GM12873 (cell line): ENCODE results near the gene SLC6A7.

Source experiments
- CTCF ChIP-seq: IDR thresholded peaks from 2 replicates; pipeline ENCODE4 v1.5.1; 2012; ENCODE audit warnings: low read depth, mild to moderate bottlenecking, moderate library complexity, low read length, control low read depth; ENCODE audit not compliant: insufficient read depth; ENCODE audit errors: missing control alignments

The SLC6A7 gene

GRCh38 chr5:150197476-150197875, 7.6 kb downstream of the SLC6A7 start:
- TF ChIP-seq CTCF: no peak

- no peak for TF ChIP-seq CTCF
Measured at GRCh38 chr5:150202501-150202900, 12.6 kb downstream of the SLC6A7 start.

- TF ChIP-seq CTCF: no peak
Measured at GRCh38 chr5:150203832-150204589, 14.1 kb downstream of the SLC6A7 start.

DNA sequence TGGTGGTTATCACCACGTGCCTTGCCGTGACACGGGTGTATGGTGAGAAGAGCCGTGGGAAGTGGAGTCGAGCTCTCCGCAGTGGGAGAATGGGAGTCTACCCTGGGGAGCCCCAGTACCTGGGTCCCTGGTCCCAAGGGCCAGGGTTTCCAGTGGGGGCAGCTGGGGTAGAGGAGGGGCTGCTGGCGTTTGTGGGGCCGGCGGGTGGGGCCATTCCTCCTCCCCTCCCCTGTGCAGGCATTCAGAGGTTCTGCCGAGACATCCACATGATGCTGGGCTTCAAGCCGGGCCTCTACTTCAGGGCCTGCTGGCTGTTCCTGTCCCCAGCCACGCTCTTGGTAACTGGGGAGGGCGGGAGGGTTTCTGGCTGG, 14.7 kb downstream of the SLC6A7 start:
- no peak for TF ChIP-seq CTCF

DNA sequence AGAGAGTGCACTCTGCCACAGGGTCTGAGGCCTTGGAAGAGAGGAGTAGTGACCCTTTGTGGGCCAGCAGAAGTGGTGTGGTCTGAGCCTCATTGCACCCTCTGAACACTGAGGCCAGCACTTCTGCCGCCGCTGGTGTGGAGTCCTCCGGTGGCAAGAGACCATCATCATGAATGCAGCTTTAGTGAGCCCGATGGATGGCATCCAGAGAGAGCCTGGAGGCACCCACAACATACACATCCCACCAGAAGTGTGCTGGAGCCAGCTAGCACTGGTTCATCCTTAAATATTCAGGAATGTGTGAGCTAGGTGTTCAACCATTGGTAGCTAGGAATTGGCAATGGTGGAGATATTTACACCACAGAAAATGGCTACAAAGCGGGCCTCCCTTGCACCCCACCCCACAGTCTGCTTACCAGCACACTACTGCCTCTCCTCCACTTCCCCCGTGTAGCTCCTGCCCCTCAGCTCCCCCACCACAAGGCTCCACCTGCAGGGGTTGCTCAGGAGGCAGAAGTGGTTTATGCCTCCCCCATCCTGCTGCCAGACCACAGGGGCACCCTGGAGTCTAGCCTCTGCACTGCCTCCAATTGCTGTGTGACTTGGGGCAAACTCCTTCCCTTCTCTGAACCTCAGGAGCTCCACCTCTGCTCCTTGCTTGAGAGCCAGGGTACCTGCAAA, 16.4 kb downstream of the SLC6A7 start:
- no peak for TF ChIP-seq CTCF

DNA sequence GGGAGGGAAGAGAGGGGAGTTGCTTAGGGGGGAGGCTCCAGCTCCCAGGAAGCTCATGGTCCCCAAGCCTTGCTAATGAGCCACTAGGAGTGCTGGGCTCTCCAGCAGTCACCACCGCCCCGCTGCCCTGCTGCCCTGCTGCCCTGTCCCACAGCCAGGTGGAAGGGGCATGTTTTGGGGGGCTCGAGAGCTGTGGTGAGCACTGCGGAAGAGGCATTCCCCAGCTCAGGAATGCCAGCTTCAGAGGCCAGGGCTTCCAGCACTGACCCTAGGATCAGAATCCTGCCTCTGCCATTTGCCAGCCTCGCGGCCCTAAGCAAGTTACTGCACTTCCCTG, 16.9 kb downstream of the SLC6A7 start:
- no peak for TF ChIP-seq CTCF

GRCh38 chr5:150208187-150209098, 18.6 kb downstream of the SLC6A7 start:
- TF ChIP-seq CTCF: no peak
